GM18907 (cell line): ENCODE results near the gene EPHB4.
"Not testable (repeated sequence)": the region's sequence is repeated elsewhere in the genome, so short reads cannot be mapped to it uniquely, and the experiment has no call there.

Experiments
- ATAC-seq: cut with Tn5 transposase; IDR thresholded peaks from one replicate; pipeline ENCODE4 v1.9.1; 2021; ENCODE audit warnings: mild to moderate bottlenecking, moderate library complexity; ENCODE audit not compliant: unreplicated experiment

Gene EPHB4

DNA sequence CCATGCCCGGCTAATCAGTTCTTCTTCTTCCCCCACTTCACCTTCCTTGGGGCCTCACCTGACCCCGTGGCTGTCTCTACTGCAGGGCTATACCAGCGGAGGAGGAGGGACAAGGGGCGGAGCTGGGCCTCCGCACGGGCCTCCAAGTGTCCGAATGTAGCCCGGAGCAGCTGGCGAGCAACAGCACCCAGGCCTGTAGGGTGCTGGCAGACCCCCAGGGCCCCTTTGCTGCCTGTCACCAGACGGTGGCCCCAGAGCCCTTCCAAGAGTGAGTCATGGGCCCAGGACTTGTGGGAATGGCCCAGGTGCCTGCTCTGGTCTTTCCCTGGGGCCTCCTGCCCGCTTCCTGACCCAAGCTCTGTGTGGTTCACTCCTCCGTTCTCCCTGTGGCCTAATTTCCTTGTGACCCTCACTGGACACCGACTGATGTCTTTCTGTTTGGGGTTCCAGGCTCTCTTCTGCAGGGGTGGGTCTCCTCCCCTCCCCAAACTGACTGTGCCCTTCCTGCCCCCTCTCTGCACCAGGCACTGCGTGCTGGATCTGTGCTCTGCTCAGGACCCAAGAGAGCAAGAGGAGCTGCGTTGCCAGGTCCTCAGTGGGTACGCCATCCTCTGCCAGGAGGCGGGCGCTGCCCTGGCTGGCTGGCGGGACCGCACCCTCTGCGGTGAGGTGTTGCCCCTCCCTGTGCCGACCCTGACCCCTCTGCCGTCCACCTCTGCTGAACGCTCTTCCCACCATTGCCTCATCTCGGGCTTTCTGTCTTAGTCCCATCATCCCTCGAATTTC, 35.2 kb downstream of the EPHB4 start:
- ATAC-seq: no peak

DNA sequence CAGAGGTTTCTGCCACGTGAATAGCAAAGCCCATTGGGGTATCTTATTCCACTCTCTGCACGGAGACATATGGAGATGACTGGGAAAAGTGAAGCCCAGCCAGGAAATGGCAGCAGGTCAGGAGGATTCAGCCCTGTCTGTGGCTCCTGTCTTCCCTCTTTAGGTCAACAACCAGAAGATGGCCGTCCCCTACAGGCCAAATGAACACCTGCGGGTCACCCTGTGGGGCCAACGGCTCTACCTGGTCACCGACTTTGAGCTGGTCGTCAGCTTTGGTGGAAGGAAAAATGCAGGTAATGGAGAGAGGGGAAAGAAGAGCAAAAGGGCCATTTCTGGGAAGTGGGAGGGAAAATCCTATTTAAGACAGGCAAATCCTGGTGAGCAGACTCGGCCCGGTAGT, 38.3 kb downstream of the EPHB4 start:
- no peak for ATAC-seq

DNA sequence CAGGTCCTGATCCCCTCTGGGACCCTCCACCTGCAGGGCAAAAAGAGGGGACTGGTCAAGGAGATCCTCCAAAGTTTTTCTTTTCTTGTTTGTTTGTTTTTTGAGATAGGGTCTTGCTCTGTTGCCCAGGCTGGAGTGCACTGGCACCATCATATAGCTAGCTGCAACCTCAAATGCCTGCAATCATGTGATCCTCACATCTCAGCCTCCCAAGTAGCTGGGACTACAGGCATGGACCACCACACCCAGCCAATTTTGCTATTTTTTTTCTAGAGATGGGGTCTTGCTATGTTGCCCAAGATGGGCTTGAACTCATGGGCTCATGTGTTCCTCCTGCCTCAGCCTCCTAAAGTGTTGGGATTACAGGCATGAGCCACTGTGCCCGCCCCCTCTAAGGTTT, 41.0 kb downstream of the EPHB4 start:
- ATAC-seq: no peak

DNA sequence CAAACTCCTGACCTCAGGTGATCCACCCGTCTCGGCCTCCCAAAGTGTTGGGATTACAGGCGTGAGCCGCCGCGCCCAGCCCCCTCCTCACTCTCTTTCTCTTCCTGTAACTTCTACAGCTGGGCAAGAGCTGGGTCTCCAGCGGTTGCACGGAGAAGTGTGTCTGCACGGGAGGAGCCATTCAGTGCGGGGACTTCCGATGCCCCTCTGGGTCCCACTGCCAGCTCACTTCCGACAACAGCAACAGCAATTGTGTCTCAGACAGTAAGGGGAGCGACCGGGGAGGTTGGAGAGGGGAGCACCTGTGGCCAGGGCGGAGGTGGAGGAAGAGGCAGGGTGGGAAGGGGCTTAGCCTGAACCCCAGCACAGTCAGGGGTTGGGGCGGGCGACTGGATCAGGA, 41.4 kb downstream of the EPHB4 start:
- ATAC-seq: no peak

DNA sequence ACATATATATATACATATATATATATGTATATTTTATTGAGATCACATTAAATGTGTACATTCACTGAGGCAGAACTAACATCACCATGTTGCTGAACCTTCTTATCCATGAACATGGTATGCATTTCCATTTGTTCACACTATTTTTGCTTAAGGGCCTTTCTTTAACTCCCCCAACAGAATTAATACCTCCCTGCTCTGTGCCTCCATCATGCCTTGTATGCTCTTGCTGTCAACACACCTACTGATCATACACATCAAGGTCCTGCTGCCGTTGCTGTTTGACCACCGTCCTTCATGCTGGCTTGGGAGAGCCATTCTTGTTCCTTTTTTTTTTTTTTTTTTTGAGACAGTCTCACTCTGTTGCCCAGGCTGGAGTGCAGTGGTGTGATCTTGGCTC, 43.5 kb downstream of the EPHB4 start:
- no peak for ATAC-seq

DNA sequence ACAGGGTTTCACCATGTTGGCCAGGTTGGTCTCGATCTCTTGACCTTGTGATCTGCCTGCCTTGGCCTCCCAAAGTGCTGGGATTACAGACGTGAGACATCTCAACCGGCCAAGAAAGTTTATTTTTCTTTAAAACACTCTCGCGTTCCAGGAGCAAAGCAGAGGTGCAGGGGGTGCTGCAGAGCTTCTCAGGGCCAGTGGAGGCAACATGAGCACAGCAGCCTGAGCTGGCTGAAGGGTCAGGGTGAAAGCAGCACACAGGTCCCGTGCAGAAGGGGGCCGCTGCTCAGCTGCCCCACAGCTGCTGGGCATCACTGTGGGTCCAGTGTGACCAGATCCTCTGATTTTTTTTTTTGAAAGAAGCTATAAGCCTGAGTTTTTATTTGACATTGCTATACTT, 46.1 kb downstream of the EPHB4 start:
- no peak for ATAC-seq

DNA sequence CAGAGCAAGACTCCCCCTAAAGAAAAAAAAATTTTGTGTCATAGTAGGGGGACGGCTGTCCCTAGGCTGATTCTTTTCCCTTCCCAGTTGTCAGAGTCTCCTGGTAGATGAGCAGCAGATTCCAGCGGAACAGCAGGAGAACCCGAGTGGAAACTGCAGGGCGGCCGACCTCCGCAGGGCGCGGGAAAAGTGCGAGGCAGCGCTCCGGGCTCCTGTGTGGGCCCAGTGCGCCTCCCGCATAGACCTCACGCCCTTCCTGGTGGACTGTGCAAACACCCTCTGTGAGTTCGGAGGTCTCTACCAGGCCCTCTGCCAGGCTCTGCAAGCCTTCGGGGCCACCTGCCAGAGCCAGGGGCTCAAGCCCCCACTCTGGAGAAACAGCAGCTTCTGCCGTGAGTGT, 48.0 kb downstream of the EPHB4 start:
- ATAC-seq: no peak

DNA sequence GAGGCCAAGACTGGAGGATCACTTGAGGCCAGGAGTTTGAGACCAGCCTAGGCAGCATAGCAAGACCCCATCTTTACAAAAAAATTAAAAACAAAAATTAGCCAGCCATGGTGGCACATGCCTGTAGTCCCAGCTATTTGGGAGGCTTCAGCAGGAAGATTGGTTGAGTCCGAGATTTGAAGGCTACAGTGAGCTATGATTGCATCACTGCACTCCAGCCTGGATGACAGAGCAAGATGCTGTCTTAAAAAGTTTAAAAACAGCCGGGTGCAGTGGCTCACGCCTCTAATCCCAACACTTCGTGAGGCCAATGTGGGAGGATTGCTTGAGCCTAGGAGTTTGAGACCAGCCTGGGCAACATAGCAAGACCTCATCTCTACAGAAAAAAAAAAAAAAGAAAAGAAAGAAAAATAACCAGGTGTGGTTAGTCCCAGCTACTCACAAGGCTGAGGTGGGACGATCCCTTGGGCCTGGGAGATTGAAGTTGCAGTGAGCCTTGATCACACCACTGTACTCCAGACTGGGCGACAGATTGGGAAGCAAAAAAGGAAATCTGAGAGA, 49.2 kb downstream of the EPHB4 start:
- no peak for ATAC-seq

DNA sequence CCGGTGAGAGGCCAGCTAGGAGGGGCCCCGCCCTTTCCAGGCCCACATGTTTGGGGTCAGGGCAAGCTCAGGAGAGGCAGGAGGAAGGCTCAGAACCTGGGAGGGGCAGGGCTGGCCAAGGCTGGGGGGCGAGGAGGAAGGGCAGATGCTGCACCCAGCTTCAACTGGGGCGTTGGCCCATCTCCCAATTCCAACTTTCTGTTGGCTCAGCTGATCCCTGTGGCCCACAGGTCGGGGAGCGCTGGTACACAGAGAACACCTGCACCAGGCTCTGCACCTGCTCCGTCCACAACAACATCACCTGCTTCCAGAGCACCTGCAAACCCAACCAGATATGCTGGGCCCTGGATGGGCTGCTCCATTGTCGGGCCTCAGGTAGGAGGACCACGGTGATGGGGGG, 53.8 kb downstream of the EPHB4 start:
- no peak for ATAC-seq

DNA sequence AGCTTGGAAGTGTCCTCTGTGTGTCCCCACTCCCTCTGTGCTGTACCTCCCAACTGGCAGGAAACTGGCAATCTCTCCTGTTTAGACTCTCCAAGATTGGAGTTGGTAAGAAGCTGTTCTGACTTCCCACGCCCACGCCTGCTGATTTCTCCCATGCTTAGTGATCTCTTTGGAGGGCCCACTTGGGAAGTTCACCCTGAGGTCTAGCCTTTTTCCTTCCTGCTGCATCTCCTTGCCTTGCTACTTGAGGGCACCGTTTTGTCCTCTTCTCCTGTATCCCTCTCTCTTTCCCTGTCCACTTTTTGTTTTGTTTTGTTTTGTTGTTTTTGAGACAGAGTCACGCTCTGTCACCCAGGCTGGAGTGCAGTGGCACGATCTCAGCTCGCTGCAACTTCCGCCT, 58.5 kb downstream of the EPHB4 start:
- no peak for ATAC-seq

DNA sequence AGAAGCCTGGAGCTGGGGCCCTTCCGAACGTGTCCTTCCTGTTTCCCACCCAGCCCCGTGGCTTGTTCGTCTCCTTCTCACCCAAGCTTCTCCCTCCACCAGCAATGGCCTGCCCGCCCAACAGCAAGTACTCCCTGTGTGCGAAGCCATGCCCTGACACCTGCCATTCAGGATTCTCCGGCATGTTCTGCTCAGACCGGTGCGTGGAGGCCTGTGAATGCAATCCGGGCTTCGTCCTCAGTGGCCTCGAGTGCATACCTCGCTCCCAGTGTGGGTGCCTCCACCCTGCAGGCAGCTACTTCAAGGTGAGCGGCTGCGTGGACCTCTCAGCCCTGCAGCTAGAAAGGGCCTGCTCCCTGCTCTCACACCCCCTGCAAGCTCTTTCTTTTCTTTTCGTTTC, 62.1 kb downstream of the EPHB4 start:
- no peak for ATAC-seq

DNA sequence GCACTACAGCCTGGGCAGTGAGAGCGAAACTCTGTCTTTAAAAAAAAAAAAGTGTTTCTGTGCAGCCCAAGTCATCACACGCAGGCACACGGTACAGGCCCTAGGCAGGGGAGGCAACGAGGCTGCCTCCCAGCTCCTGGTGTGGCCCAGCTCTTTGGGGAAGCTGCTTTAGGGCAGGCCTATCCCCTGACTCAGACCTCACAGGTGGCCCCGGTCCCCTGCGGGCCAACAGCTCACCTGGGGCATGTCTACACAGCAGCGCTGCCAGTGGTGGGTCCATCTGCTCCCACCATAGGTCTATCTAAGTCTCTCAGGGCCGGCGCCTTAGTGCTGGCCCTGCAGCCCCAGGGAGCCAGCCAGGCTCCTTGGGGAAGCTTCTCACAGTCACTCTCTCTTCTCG, 62.5 kb downstream of the EPHB4 start:
- no peak for ATAC-seq

DNA sequence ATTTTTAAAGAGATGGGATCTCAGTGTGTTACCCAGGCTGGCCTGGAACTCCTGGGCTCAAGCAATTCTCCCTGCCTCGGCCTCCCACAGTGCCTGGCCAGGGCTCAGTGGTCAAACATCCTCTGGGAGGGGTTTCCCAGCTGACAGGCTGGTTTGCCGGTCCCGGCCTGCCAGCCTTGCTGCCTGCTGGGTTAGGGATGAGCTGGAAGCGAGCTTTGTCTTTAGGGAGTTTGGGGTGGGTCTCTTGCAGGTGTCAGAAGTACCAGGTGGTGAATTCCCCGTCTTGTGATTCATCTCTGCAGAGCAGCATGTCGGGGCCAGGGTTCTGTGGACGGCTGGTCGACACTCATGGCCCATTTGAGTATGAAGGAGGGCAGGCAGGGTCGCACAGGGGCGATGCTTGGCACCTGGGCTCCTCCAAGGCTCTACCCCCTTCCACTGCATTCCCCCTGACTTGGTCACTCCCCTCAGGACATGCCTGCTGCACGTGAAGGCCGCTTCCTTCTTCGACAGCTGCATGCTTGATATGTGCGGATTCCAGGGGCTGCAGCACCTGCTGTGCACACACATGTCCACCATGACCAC, 63.7 kb downstream of the EPHB4 start:
- ATAC-seq: no peak

DNA sequence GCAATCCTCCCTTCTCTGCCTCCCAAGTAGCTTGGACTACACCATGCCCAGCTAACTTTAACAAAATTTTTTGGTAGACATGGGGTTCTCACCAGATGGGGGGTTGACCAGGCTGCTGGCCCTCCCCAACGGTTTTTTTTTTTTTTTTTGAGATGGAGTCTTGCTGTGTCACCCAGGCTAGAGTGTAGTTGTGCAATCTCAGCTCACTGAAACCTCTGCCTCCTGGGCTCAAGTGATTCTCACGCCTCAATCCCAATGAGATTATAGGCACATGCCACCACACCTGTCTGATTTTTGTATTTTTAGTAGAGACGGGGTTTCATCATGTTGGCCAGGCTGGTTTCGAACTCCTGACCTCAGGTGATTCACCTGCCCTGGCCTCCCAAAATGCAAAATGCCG, 64.5 kb downstream of the EPHB4 start:
- ATAC-seq: not testable (repeated sequence)

DNA sequence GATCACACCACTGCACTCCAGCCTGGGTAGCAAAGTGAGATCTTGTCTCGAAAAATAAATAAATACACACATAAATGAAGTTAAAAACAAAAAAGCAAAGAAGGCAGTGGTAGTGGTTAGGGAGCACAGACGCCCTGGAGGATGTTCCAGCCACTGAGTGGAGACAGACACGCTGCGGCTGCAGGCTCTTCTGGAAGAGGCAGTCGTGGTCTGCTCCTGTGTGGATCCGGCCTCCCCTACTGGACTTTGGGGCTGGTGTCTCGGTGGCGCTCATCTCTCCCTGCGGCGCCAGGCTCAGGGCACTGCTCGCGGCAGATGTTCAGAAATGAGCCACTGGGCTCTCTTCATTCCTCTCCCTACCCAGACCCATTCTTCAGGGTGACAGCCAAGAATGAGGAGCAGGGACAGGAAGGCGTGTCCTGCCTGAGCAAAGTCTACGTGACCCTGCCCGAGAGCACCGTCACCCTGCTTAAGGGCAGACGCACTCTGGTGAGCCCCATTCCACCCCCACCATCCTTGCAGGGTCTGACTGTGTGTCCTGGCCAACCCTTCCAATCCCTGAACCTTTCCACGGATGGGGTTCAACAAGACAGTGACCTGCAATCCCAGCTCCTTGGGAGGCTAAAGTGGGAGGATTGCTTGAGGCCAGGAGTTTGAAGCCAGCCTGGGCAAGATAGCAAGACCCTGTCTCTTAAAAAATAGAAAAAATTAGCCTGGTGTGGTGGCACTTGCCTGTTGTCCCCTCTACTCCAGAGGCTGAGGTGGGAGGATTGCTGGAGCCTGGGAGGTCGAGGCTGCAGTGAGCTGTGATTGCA, 67.8 kb downstream of the EPHB4 start:
- ATAC-seq: no peak

DNA sequence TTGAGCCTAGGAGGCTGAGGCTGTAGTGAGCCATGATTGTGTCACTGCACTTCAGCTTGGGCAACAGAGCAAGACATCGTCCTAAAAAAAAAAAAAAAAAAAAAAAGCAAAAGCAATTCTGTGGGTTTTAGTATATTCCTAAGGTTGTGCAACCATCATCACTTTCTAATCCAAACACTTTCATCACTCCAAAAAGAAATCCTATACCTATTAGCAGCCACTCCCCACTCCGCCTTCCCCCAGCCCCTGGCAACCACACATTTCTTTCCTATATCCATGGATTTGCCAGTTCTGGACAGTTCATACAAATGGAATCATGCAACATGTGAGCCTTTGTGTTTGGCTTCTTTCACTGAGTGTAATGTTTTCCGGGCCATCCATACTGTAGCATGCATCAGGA, 73.6 kb downstream of the EPHB4 start:
- no peak for ATAC-seq

DNA sequence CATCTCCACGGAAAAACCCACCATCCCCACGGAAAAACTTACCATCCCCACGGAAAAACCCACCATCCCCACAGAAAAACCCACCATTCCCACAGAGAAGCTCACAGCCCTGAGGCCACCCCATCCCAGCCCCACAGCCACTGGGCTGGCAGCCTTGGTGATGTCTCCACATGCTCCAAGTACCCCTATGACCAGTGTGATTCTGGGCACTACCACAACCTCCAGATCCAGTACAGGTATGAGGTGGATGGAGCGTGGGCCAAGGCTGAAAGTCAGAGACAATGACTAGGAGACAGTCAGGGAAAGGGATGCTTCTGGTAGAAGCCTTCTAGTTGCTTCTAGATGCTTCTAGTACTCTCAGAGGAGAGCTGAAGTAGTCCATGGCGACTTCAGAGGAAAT, 74.3 kb downstream of the EPHB4 start:
- no peak for ATAC-seq
